Naive thymus-derived CD4-positive, alpha-beta T cell (primary cell): ENCODE results near the gene KRT34. TPM values are rescaled to one million over a fixed set of nuclear protein-coding genes. Genes with fewer than 3 reads are reported as not detected.

Source experiments
- ATAC-seq: fragments of 150-1000 bp; cut with Tn5 transposase; 2 replicates; pipeline ENCODE4 v1.10.0; 2021; ENCODE audit warnings: mild to moderate bottlenecking, moderate library complexity
- CTCF ChIA-PET: fragments of 350-600 bp; sonication (Branson Sonifier 250); formaldehyde crosslinking; loops from one replicate; lab custom pipeline; 2021; ENCODE audit warnings: antibody characterized with exemption; lab: Charles Lee
- POLR2A ChIA-PET: fragments of 350-600 bp; sonication (Branson Sonifier 250); formaldehyde crosslinking; loops from one replicate; lab custom pipeline; 2021; ENCODE audit warnings: antibody characterized with exemption, inconsistent platforms; lab: Charles Lee
- DNase-seq, 9 donors: peaks; one replicate each; pipeline versions ENCODE4 v3.0.0 to v3.0.0-alpha.2; 2020 to 2022; ENCODE audit warnings: mixed read lengths in 1 of 9
- H3K27ac ChIP-seq: one replicate; pipeline ENCODE4 v1.7.0; 2013; ENCODE audit warnings: mild to moderate bottlenecking, low read depth, low read length, moderate library complexity
- H3K27me3 ChIP-seq, 2 donors: one replicate each; pipeline ENCODE4 v1.7.0; 2013; ENCODE audit warnings: low read length in 2 of 2, mild to moderate bottlenecking in 2 of 2, moderate library complexity in 2 of 2; ENCODE audit not compliant: control insufficient read depth in 2 of 2, insufficient read depth in 2 of 2
- H3K36me3 ChIP-seq, 3 experiments: 1 replicate in 2 of 3; 2 replicates in 1 of 3; pipeline ENCODE4 v1.7.0; 2013; ENCODE audit warnings: low read length in 3 of 3, mild to moderate bottlenecking in 3 of 3, moderate library complexity in 1 of 3; ENCODE audit not compliant: insufficient read depth in 3 of 3, control insufficient read depth in 2 of 3
- H3K4me1 ChIP-seq, 2 donors: one replicate each; pipeline ENCODE4 v1.7.0; 2013; ENCODE audit warnings: low read length in 2 of 2, mild to moderate bottlenecking in 2 of 2, moderate library complexity in 1 of 2; ENCODE audit not compliant: control insufficient read depth in 2 of 2, insufficient read depth in 2 of 2
- H3K4me3 ChIP-seq: 2 replicates; pipeline ENCODE4 v1.7.0; 2013; ENCODE audit warnings: mild to moderate bottlenecking, low read length
- H3K9me3 ChIP-seq, 3 experiments: 1 replicate in 2 of 3; 2 replicates in 1 of 3; pipeline ENCODE4 v1.7.0; 2013; ENCODE audit warnings: low read length in 3 of 3; ENCODE audit not compliant: control insufficient read depth in 2 of 3
- H3K27ac Mint-ChIP-seq, 9 donors: one replicate each; pipeline ENCODE4 v1.8.0; 2020 to 2022; ENCODE audit warnings: mixed read lengths in 9 of 9, mild to moderate bottlenecking in 8 of 9, moderate library complexity in 5 of 9, inconsistent platforms in 2 of 9
- H3K27me3 Mint-ChIP-seq, 5 donors: one replicate each; pipeline ENCODE4 v1.8.0; 2021 to 2022; ENCODE audit warnings: mixed read lengths in 5 of 5, mild to moderate bottlenecking in 1 of 5
- H3K36me3 Mint-ChIP-seq, 5 donors: one replicate each; pipeline ENCODE4 v1.8.0; 2020 to 2022; ENCODE audit warnings: mixed read lengths in 5 of 5, mild to moderate bottlenecking in 3 of 5, inconsistent platforms in 1 of 5
- H3K4me1 Mint-ChIP-seq, 7 donors: one replicate each; pipeline ENCODE4 v1.8.0; 2020 to 2022; ENCODE audit warnings: mixed read lengths in 7 of 7, mild to moderate bottlenecking in 3 of 7, inconsistent platforms in 1 of 7
- H3K4me3 Mint-ChIP-seq, 10 donors: one replicate each; pipeline ENCODE4 v1.8.0; 2020 to 2022; ENCODE audit warnings: mild to moderate bottlenecking in 10 of 10, mixed read lengths in 10 of 10, moderate library complexity in 6 of 10, inconsistent platforms in 2 of 10
- H3K9me3 Mint-ChIP-seq, 11 donors: one replicate each; pipeline ENCODE4 v1.8.0; 2020 to 2022; ENCODE audit warnings: mixed read lengths in 11 of 11, mild to moderate bottlenecking in 4 of 11, inconsistent platforms in 1 of 11, moderate library complexity in 1 of 11
- intact Hi-C, 2 donors: fragments of 100-400 bp; cut with micrococcal nuclease; formaldehyde crosslinking; loops; one replicate each; pipeline ENCODE4 v1.15.1; 2023
- polyA plus RNA-seq, 2 donors: library from polyadenylated mRNA; unstranded; fragments of 300-500 nt; fragmentation: Illumina TruSeq; gene quantifications; one replicate each; pipeline ENCODE4 v1.2.3, GENCODE V29; 2021
- total RNA-seq, 6 experiments: library from RNA in 5 of 6; stranded (reverse) in 5 of 6; gene quantifications; 1 replicate in 5 of 6; 2 replicates in 1 of 6; pipeline ENCODE4 v1.2.3 and lab custom pipeline; 2021 to 2026

The KRT34 gene
- total and polyA plus RNA-seq, 7 experiments from 2014 or later = not detected

GRCh38 chr17:41367426-41368075 lies 14.6 kb downstream of the KRT34 start:
- CTCF ChIA-PET = interaction anchor here (0.6 kb wide), 1 partner anchor 1038 kb away, joined by 6 read pairs; no protein-coding TSS in a partner anchor
- intact Hi-C loops = no loop called here
- H3K4me3 Mint-ChIP-seq = no peak overlapping the region
- Histone ChIP-seq H3K27ac (no peak overlapping the region), H3K27me3 (no peaks in the 10 kb centered on the region), H3K9me3 (no peaks in the 10 kb centered on the region), H3K4me1 (peaks cover 3 to 8% of the 10 kb centered on the region in 2 donors), H3K4me3 (no peak overlapping the region), H3K36me3 (no peaks in the 10 kb centered on the region)
- peaks cover 0 to 9% (median 0%) of the 10 kb centered on the region in 5 donors for H3K27me3 Mint-ChIP-seq
- H3K36me3 Mint-ChIP-seq = no peaks in the 10 kb centered on the region
- POLR2A ChIA-PET = no interaction called here
- no peak overlapping the region for H3K27ac Mint-ChIP-seq
- no peaks in the 10 kb centered on the region for H3K9me3 Mint-ChIP-seq
- peaks cover 0 to 21% (median 6%) of the 10 kb centered on the region in 7 donors for H3K4me1 Mint-ChIP-seq
- ATAC-seq (no peak), DNase-seq (no peak)

DNA sequence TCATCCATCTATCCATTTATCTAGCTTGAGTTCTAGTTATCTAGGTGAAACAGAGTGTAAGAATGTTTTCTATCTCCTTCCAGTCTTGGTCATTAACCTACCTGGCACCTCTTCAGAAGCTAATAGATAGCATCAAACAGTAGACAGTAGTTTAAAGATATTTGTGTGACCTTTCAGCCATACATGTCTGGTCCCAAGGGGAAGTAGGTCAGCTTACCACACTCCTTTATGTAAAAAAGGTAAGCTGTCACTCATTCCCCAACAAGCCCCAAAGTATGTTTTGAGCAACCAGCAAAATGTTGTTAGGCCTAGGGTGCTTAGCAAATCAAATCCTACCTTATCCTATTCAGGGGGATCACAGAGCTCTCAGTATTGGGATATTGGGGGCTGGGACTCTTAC lies 16.0 kb downstream of the KRT34 start:
- Histone ChIP-seq H3K36me3 (no peaks in the 10 kb centered on the region), H3K9me3 (no peaks in the 10 kb centered on the region), H3K27ac (no peak overlapping the region), H3K27me3 (no peaks in the 10 kb centered on the region), H3K4me3 (no peak overlapping the region), H3K4me1 (peaks cover 3 to 8% of the 10 kb centered on the region in 2 donors)
- ChIA-PET CTCF (no interaction called here), POLR2A (no interaction called here)
- H3K27me3 Mint-ChIP-seq = peaks cover 0 to 9% (median 0%) of the 10 kb centered on the region in 5 donors
- H3K4me3 Mint-ChIP-seq = no peak overlapping the region
- DNase-seq = no peak
- H3K4me1 Mint-ChIP-seq = peaks cover 0 to 18% (median 6%) of the 10 kb centered on the region in 7 donors
- no peaks in the 10 kb centered on the region for H3K9me3 Mint-ChIP-seq
- H3K36me3 Mint-ChIP-seq = no peaks in the 10 kb centered on the region
- intact Hi-C loops = no loop called here
- peak overlapping the region in 1 of 9 donors; percentile 28 for H3K27ac Mint-ChIP-seq
- no peak for ATAC-seq

DNA sequence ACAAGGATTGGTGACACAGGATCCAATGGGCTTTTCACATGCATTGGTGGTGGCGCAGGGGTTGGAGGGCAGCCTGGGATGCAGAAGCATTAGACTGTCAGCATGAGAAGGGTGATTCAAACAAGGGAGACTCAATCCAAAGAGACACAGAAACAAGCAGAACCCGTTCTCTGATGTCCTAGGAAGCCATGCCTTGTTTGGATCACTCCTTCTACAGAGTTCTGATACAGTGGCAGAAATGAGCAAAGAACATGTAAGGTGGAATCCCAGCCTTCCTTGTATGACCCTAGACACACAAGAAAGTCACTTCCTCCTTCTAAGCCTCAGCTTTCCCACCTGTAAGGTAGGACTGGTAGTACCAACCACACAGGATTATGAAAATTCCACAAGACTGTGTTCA lies 18.2 kb downstream of the KRT34 start:
- peaks cover 0 to 11% (median 1%) of the 10 kb centered on the region in 7 donors for H3K4me1 Mint-ChIP-seq
- POLR2A ChIA-PET = no interaction called here

GRCh38 chr17:41360296-41360995 lies 21.7 kb downstream of the KRT34 start:
- Histone ChIP-seq H3K9me3 (no peaks in the 10 kb centered on the region), H3K27ac (no peak overlapping the region), H3K4me3 (no peak overlapping the region), H3K36me3 (no peaks in the 10 kb centered on the region), H3K27me3 (no peaks in the 10 kb centered on the region), H3K4me1 (peaks cover 0 to 3% of the 10 kb centered on the region in 2 donors)
- ChIA-PET CTCF (interaction anchor here (1.3 kb wide), 1 partner anchor 21 kb away, joined by 3 read pairs; no protein-coding TSS in a partner anchor), POLR2A (interaction anchor here (1.3 kb wide), 1 partner anchor 10 kb away, joined by 3 read pairs; no protein-coding TSS in a partner anchor)
- H3K27ac Mint-ChIP-seq = no peak overlapping the region
- H3K9me3 Mint-ChIP-seq = peaks cover 0 to 8% (median 2%) of the 10 kb centered on the region in 11 donors
- DNase-seq (no peak), ATAC-seq (no peak)
- H3K4me3 Mint-ChIP-seq = no peak overlapping the region
- H3K4me1 Mint-ChIP-seq = peaks cover 0 to 11% (median 1%) of the 10 kb centered on the region in 7 donors
- intact Hi-C loops = no loop called here
- H3K27me3 Mint-ChIP-seq = peaks cover 0 to 19% (median 0%) of the 10 kb centered on the region in 5 donors
- peaks cover 0 to 7% (median 0%) of the 10 kb centered on the region in 5 donors for H3K36me3 Mint-ChIP-seq

More for the DNA sequence above, 18.2 kb downstream of the KRT34 start:
- H3K9me3 Mint-ChIP-seq = peaks cover 0 to 2% (median 0%) of the 10 kb centered on the region in 11 donors
- CTCF ChIA-PET = no interaction called here
- intact Hi-C loops = no loop called here
- Histone ChIP-seq H3K36me3 (no peaks in the 10 kb centered on the region), H3K27ac (no peak overlapping the region), H3K4me1 (peaks cover 0 to 3% of the 10 kb centered on the region in 2 donors), H3K27me3 (no peaks in the 10 kb centered on the region), H3K9me3 (no peaks in the 10 kb centered on the region), H3K4me3 (no peak overlapping the region)
- H3K27ac Mint-ChIP-seq = peak overlapping the region in 2 of 9 donors; percentile 18 to 46
- no peaks in the 10 kb centered on the region for H3K36me3 Mint-ChIP-seq
- peaks cover 0 to 12% (median 0%) of the 10 kb centered on the region in 5 donors for H3K27me3 Mint-ChIP-seq
- DNase-seq (no peak), ATAC-seq (no peak)
- H3K4me3 Mint-ChIP-seq = no peak overlapping the region

- Mint-ChIP-seq H3K27ac (no peak overlapping the region), H3K4me1 (peaks cover 4 to 16% (median 15%) of the 10 kb centered on the region in 7 donors), H3K4me3 (no peak overlapping the region), H3K9me3 (peaks cover 0 to 8% (median 5%) of the 10 kb centered on the region in 11 donors), H3K27me3 (peaks cover 0 to 39% (median 0%) of the 10 kb centered on the region in 5 donors), H3K36me3 (peaks cover 0 to 7% (median 0%) of the 10 kb centered on the region in 5 donors)
- Histone ChIP-seq H3K27me3 (no peaks in the 10 kb centered on the region), H3K4me3 (no peak overlapping the region), H3K36me3 (no peaks in the 10 kb centered on the region), H3K27ac (no peak overlapping the region), H3K9me3 (no peaks in the 10 kb centered on the region), H3K4me1 (peaks cover 0 to 10% of the 10 kb centered on the region in 2 donors)
- ChIA-PET POLR2A (interaction anchor here (0.6 to 1.4 kb wide), 2 partner anchors 12 to 13 kb away, joined by 3 to 5 read pairs; no protein-coding TSS in a partner anchor), CTCF (no interaction called here)
- ATAC-seq (no peak), DNase-seq (no peak)
- intact Hi-C loops = no loop called here
These were observed 27.6 kb downstream of the KRT34 start for GRCh38 chr17:41354536-41354935.

GRCh38 chr17:41352597-41353366 lies 29.3 kb downstream of the KRT34 start:
- Mint-ChIP-seq H3K27ac (peak overlapping the region in 2 of 9 donors; percentile 4 to 13), H3K4me3 (no peak overlapping the region), H3K4me1 (peaks cover 4 to 27% (median 16%) of the 10 kb centered on the region in 7 donors), H3K36me3 (peaks cover 0 to 7% (median 0%) of the 10 kb centered on the region in 5 donors), H3K27me3 (peaks cover 0 to 38% (median 0%) of the 10 kb centered on the region in 5 donors), H3K9me3 (peaks cover 0 to 8% (median 5%) of the 10 kb centered on the region in 11 donors)
- ATAC-seq (no peak), DNase-seq (no peak)
- Histone ChIP-seq H3K4me3 (no peak overlapping the region), H3K27me3 (no peaks in the 10 kb centered on the region), H3K36me3 (no peaks in the 10 kb centered on the region), H3K27ac (no peak overlapping the region), H3K4me1 (peaks cover 0 to 10% of the 10 kb centered on the region in 2 donors), H3K9me3 (no peaks in the 10 kb centered on the region)
- intact Hi-C loops = no loop called here
- POLR2A ChIA-PET = interaction anchor here (1.2 kb wide), 2 partner anchors 11 to 15 kb away, joined by 3 read pairs; no protein-coding TSS in a partner anchor
- CTCF ChIA-PET = interaction anchor here (1.4 kb wide), 1 partner anchor 12 kb away, joined by 3 read pairs; no protein-coding TSS in a partner anchor
